GM18519 (cell line): ENCODE measurements around the gene TBCE.

ENCODE experiments used
- ATAC-seq: cut with Tn5 transposase; IDR thresholded peaks from one replicate; pipeline ENCODE4 v1.9.1; 2021; ENCODE audit warnings: mild to moderate bottlenecking, moderate library complexity; ENCODE audit not compliant: unreplicated experiment, low FRiP score

TBCE gene

GRCh38 chr1:235408503-235408960 lies 41.3 kb downstream of the TBCE start:
- ATAC-seq, result no peak

DNA sequence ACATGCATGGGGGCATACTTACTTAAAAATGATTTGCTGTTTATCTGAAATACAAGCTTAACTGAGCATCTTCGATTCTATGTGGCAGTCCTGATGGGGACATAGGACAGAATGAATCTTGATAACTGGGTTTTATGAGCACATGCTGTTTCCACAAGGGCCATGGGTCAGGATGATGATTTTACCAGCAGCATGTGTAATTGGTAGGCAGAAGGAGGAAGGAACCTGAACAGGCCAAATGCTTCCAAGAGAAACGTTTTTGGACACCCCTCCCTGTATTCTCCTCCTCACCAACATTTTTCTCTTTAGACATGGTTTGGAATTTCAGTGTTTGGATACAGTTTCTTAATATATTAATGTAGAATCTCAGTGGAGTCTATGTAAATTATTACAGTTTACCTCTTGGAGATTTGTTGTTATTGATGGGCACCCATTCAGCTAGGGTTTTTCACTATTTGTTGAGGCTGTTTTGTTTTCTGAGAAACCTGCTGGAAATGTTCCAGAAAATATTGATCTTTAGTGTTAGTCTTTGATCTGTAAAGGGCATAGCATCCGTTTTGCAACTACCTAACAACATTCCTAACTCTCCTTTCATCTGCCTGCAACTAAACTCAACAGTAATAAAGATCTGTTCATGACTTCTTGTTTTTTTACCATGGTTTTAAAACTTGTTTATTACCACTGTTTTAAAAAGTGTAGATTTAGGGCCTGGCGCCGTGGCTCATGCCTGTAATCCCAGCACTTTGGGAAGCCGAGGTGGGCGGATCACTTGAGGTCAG lies 42.0 kb downstream of the TBCE start:
- no peak for ATAC-seq

DNA sequence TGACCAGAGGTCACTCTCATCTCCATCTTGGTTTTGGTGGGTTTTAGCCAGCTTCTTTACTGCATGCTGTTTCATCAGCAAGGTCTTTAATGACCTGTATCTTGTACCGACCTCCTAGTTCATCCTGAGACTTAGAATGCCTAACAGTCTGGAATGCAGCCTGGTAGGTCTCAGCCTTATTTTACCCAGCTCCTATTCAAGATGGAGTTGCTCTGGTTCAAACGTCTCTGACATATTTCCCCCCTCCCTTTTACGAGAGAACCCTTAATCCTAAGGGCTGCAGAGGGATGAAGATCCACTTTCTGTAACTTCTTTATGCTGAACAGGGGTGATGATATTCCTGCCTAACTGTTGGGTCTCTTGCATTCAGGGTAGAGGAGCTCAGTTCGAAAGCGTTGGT lies 43.2 kb downstream of the TBCE start:
- ATAC-seq, result no peak

GRCh38 chr1:235411489-235412486 lies 44.6 kb downstream of the TBCE start:
- ATAC-seq, result no peak

DNA sequence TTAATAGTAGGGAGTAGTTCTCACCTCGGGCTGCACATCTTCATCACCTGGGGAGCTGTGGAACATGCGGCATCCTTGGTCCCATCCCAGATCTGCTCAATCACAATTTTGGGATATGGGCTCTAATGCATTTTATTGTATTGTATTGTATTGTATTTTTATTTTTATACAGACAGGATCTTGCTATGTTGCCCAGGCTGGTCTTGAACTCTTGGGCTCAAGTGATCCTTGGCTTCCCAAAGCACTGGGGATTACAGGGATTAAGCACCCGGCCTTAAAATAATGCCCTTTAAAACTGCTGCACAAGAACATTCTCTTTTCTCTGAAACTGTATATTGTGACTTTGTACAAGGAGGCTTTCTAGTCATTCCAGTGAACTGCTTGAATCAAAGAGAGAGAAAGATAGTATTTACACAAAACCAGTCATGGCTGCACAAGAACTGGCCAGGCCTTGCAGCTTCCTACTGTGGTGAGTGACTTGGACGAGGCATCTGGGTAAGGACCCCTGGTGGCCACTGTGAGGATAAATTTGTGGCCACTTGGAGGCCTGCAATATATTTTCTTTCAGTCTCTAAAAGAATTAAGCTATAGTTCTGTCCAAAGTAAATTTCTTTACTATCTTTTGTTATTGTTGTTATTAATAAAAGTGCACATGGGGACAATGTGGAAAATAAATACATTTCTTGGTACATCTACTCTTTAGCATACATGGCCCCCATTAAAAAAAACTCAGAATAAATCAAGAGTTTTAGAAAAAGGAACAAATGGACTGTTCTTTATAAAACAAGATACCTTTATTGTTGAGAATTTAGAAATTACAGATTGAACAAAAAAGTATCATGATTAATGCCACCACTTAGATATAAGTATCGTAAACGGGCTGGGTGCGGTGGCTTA lies 48.0 kb downstream of the TBCE start:
- peak; percentile 62 for ATAC-seq

- ATAC-seq, result no peak
Measured at GRCh38 chr1:235416662-235417049, 49.4 kb downstream of the TBCE start.

GRCh38 chr1:235417086-235417697 lies 50.0 kb downstream of the TBCE start:
- no peak for ATAC-seq

DNA sequence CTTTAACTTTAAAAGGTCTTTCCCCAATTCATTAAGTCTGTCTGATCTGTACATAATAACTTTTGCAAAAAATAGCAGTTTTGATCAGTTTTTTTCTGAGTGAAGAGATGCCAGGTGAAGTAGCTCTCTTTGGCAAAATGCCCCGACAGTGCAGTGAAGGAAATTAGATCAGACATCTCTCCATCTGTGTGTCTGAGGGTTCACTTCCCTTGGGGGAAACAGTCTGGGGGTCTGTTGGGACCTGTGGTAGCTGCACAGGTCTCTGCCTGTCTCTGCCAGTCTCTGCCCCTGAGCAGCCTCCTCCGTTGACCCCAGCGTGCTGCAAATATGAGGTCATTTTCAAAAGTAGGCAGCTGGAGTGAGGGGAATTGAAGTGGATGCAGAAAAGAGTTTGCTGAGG lies 54.5 kb downstream of the TBCE start:
- ATAC-seq, result no peak

- ATAC-seq, result no peak
Measured at GRCh38 chr1:235423214-235423652, 56.0 kb downstream of the TBCE start.

DNA sequence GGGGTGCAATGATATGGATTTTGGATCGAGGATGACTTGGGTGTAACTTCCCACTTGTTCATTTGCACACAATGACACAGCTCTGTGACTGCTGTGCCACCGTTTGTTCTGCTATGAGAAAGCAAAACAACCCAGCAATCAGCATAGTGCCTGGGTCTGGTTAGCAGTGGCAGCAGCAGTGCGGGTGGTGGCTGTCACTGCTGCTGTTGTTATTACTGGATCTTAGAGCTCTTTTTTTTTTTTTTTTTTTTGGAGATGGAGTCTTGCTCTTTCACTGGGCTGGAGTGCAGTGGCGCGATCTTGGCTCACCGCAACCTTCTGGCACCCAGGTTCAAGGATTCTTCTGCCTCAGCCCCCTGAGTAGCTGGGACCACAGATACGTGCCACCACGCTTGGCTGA lies 56.9 kb downstream of the TBCE start:
- ATAC-seq, result no peak

DNA sequence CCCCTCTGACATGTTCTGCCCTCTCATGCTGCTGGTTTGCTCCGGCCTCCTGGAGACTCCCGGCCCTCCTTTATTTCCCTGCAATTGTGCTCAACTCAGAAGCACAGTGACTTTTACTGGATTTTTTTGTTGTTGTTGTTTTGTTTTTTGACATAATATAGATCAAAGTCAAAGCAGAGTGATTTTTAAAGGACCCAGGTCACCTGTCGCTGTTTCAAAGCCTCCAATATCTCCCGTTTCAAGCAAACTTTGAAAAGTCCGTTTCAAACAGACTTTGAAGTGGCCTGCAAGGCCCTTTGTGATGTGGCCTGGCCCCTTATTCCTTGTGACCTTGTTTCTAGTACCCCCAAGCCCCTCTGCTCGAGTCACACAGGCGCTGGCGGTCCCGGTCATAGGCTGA lies 58.1 kb downstream of the TBCE start:
- no peak for ATAC-seq

GRCh38 chr1:235426143-235426542 lies 58.9 kb downstream of the TBCE start:
- ATAC-seq, result no peak

- no peak for ATAC-seq
Measured at GRCh38 chr1:235426680-235427079, 59.5 kb downstream of the TBCE start.

- ATAC-seq, result no peak
Measured at GRCh38 chr1:235427447-235427846, 60.2 kb downstream of the TBCE start.

DNA sequence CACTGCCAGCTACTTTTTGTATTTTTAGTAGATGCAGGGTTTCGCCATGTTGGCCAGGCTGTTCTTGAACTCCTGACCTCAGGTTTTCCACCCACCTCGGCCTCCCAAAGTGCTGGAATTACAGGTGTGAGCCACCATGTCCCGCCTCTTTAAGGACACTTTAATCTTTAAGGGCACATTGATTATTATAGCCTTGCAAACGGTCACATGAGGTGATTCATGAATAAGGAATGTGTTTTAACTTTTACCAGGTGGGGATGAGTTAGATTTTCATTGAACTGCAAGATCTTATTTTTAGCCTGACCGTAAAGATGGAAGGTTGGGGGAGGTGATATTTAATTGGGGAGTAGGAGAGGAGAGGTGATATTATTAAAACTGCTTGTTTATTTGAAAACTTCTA lies 61.9 kb downstream of the TBCE start:
- no peak for ATAC-seq

- ATAC-seq, result no peak
Measured at GRCh38 chr1:235430991-235431390, 63.8 kb downstream of the TBCE start.

- no peak for ATAC-seq
Measured at GRCh38 chr1:235434001-235434400, 66.8 kb downstream of the TBCE start.

DNA sequence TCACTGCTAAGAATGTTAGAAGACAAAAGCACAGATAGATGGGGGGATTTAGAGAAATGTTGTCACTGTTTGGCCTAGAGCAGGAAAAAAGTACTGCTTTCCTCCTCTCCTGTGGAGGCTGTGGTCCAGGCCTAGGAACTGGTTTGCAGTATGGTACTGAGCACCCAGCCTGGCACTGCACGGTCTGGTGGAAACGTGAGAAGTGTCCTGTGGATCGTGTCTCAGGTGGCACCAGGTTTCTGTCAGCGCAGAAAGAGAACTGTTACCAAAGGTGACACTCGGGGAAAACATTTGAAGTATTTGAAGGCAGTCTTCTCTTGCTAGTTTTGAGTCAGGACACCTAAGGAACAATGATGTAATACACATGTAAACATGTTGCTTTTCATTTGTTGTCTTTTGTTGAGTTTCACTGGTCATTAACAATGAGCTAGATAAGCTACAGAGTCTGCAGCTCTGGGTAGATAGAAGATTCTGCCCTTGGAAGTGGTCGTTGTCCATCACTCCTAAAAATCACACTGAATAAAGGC lies 74.0 kb downstream of the TBCE start:
- no peak for ATAC-seq

- ATAC-seq, result no peak
Measured at GRCh38 chr1:235442788-235443429, 75.7 kb downstream of the TBCE start.
